HepG2 (cell line): ENCODE data around the gene MB21D2.

Experiments
- CHD4 ChIP-seq: fragments of 200-600 bp; sonication (generic); IDR thresholded peaks from 2 replicates; pipeline ENCODE4 v1.7.0; 2017; ENCODE audit warnings: mild to moderate bottlenecking, low read length, borderline replicate concordance
- CTCF ChIP-seq: sonication (generic); formaldehyde crosslinking; IDR thresholded peaks from 2 replicates; pipeline ENCODE4 v1.5.0; 2020; ENCODE audit warnings: mild to moderate bottlenecking, missing genetic modification reagents, moderate library complexity
- ESRRA ChIP-seq: sonication (generic); formaldehyde crosslinking; IDR thresholded peaks from 2 replicates; pipeline ENCODE4 v1.5.1; 2020; ENCODE audit warnings: mild to moderate bottlenecking, low read depth, missing genetic modification reagents
- GABPA ChIP-seq, 2 experiments: IDR thresholded peaks; 2 replicates each; pipeline ENCODE4 v1.6.1; 2011 to 2016; ENCODE audit warnings: low read depth in 2 of 2, low read length in 1 of 2, missing biosample characterization in 1 of 2, missing genetic modification characterization in 1 of 2
- NFYB ChIP-seq: sonication (generic); formaldehyde crosslinking; IDR thresholded peaks from 2 replicates; pipeline ENCODE4 v1.4.0; 2020; ENCODE audit warnings: missing genetic modification reagents
- POLR2A ChIP-seq, 2 experiments: IDR thresholded peaks; 2 replicates each; pipeline ENCODE4 v1.6.1; 2011; ENCODE audit warnings: low read depth in 2 of 2, low read length in 2 of 2, mild to moderate bottlenecking in 1 of 2, moderate library complexity in 1 of 2; ENCODE audit not compliant: insufficient read depth in 1 of 2
- SIN3A ChIP-seq: IDR thresholded peaks from 2 replicates; pipeline ENCODE4 v1.6.1; 2011; ENCODE audit warnings: low read depth, mild to moderate bottlenecking, control low read depth, low read length, borderline replicate concordance
- ZNF567 ChIP-seq: sonication (generic); formaldehyde crosslinking; IDR thresholded peaks from 2 replicates; pipeline ENCODE4 v1.8.1; 2023; ENCODE audit warnings: mild to moderate bottlenecking, missing genetic modification reagents, borderline replicate concordance
- TF ChIP-seq, protein P1 (sequence below): sonication (generic); formaldehyde crosslinking; IDR thresholded peaks from 2 replicates; pipeline ENCODE4 v1.4.0; 2020; ENCODE audit warnings: missing genetic modification reagents

DNA sequence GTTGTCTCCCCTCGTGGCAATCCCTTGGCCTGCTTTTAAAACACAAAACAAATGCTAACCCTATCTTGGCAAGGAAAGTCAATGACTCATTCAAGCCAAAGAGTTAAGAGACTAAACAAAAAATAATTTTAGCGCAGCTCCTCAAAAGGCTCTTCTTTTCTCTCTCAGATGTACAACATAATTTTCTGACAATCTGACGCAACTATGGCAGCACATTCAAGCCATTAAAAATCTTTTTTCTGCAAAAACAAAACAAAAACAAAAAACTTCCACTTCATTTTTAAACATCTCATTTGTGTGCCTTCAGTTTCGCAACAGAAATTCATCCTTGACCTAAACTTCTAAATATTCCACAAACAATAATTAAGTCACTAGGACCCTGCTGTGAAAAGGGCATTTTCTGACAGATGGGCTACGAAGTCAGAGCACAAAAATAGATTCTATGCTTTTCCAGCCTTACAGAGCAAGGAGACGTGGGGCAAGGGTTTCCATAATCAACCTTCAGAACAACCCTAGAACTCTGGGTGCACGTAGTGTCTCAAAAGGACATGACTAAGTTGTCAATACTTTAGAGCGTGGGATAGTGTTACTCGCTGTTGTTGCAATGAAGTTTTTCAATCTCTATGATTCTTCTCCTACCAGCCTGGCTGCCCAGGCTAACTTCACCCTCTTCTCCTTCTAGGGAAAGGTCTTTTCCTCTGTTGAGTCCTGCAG, 84.3 kb downstream of the MB21D2 start:
- no peak for TF ChIP-seq ZNF567 (CRISPR knock-in tag)
- no peak for TF ChIP-seq CTCF (CRISPR knock-in tag)
- no peak for TF ChIP-seq CHD4
- TF ChIP-seq GABPA (IDR thresholded peaks at IDR 0.05; ENCODE audit: low read depth, low read length), result no peak
- TF ChIP-seq GABPA (CRISPR knock-in tag; IDR thresholded peaks at IDR 0.05; ENCODE audit: low read depth), result no peak
- no peak for TF ChIP-seq POLR2A (IDR thresholded peaks at IDR 0.05; ENCODE audit: insufficient read depth in 1 of 2, low read depth in 2 of 2, low read length in 2 of 2)
- TF ChIP-seq NFYB, result no peak
- TF ChIP-seq ESRRA (CRISPR knock-in tag), result no peak
- TF ChIP-seq SIN3A, result no peak
- TF ChIP-seq, protein P1, sequence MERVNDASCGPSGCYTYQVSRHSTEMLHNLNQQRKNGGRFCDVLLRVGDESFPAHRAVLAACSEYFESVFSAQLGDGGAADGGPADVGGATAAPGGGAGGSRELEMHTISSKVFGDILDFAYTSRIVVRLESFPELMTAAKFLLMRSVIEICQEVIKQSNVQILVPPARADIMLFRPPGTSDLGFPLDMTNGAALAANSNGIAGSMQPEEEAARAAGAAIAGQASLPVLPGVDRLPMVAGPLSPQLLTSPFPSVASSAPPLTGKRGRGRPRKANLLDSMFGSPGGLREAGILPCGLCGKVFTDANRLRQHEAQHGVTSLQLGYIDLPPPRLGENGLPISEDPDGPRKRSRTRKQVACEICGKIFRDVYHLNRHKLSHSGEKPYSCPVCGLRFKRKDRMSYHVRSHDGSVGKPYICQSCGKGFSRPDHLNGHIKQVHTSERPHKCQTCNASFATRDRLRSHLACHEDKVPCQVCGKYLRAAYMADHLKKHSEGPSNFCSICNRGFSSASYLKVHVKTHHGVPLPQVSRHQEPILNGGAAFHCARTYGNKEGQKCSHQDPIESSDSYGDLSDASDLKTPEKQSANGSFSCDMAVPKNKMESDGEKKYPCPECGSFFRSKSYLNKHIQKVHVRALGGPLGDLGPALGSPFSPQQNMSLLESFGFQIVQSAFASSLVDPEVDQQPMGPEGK (CRISPR knock-in tag), result no peak
